ENCODE data around the gene ATRNL1. TPM values are rescaled to one million over a fixed set of nuclear protein-coding genes. Genes with fewer than 3 reads are reported as not detected.

ATRNL1 gene
- total and polyA plus RNA-seq, 2 of the 8 experiments (the other 6 are each of a cell fraction or from before 2014, with no cell fraction given), result 5.1 to 17.6 TPM

DNA sequence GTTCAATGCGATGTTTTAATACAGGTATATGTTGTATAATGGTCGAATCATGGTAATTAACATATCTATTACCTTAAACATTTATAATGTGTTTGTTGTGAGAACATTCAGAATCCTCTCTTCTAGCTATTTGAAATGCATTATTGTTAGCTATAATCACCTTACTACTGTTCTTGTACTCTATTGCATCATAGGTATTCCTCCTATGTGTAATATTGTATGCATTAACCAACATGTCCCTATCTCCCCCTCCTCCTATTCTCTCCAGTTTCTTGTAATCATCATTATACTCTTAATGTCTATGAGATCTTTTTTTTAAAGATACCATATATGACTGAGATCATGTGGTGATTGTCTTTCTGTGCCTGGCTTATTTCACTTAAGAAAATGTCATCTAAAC lies 235.2 kb downstream of the ATRNL1 start:
- H3K4ac ChIP-seq (replicated peaks; ENCODE audit: insufficient read length, low read depth, low read length), result no peak overlapping the region
- H3K18ac ChIP-seq (ENCODE audit: extremely low read depth, low read length), result no peak overlapping the region
- H3K56ac ChIP-seq (replicated peaks; ENCODE audit: insufficient read length, low read depth, low read length), result no peak overlapping the region
- H2AK5ac ChIP-seq (ENCODE audit: low read depth, low read length), result no peak overlapping the region
- no peak overlapping the region for H4K8ac ChIP-seq (ENCODE audit: extremely low read depth, insufficient read depth, low read length)
- H3K14ac ChIP-seq (ENCODE audit: insufficient read length), result no peak overlapping the region
- H4K5ac ChIP-seq (ENCODE audit: insufficient read length, low read depth, low read length), result no peak overlapping the region
- H2BK5ac ChIP-seq (ENCODE audit: low read depth, low read length), result no peak overlapping the region
- H3K79me2 ChIP-seq (ENCODE audit: control insufficient read depth in 1 of 2, insufficient read depth in 2 of 2, low read length in 2 of 2), result no peaks in the 10 kb centered on the region
- H3K23me2 ChIP-seq (ENCODE audit: low read depth, low read length), result no peaks in the 10 kb centered on the region
- no peak overlapping the region for H2BK20ac ChIP-seq (ENCODE audit: low read length)
- H3K4me1 ChIP-seq (replicated peaks in 1 of 4; ENCODE audit: control insufficient read depth in 3 of 4, insufficient read depth in 4 of 4, low read length in 3 of 4), result no peaks in the 10 kb centered on the region
- CTCF ChIA-PET (ENCODE audit: partially characterized antibody), result no interaction called here
- H3K27me3 ChIP-seq (replicated peaks in 1 of 4; ENCODE audit: control insufficient read depth in 3 of 4, extremely low read depth in 1 of 4, insufficient read depth in 3 of 4, low read length in 3 of 4), result no peaks in the 10 kb centered on the region
- no peak overlapping the region for H3K23ac ChIP-seq (ENCODE audit: insufficient read length)
- H3K79me1 ChIP-seq (ENCODE audit: low read depth, low read length), result no peaks in the 10 kb centered on the region
- no peaks in the 10 kb centered on the region for H4K20me1 ChIP-seq (replicated peaks in 1 of 2; ENCODE audit: control insufficient read depth in 1 of 2, insufficient read depth in 2 of 2, low read length in 2 of 2)
- H3K4me3 ChIP-seq (ENCODE audit: extremely low read depth in 1 of 4, insufficient read depth in 2 of 4, low read depth in 3 of 4, low read length in 4 of 4), result no peak overlapping the region
- no peak overlapping the region for H3K9ac ChIP-seq (replicated peaks in 1 of 4; ENCODE audit: extremely low read depth in 1 of 4, low read depth in 3 of 4, low read length in 3 of 4)
- H2BK120ac ChIP-seq (replicated peaks; ENCODE audit: low read depth, low read length), result no peak overlapping the region
- H3K4me2 ChIP-seq (ENCODE audit: insufficient read depth in 1 of 2, low read depth in 2 of 2, low read length in 2 of 2), result no peak overlapping the region
- POLR2A ChIA-PET (ENCODE audit: partially characterized antibody), result no interaction called here
- H4K91ac ChIP-seq (replicated peaks; ENCODE audit: insufficient read length, low read length), result no peak overlapping the region
- WGBS, 2 experiments (ENCODE audit: extremely low coverage in 1 of 2, insufficient coverage in 1 of 2, insufficient read length in 1 of 2, insufficient replicate concordance in 2 of 2, low coverage in 1 of 2, low lambda C conversion rate in 2 of 2, missing lambda C conversion rate in 1 of 2), result 96% methylated on average over 2 of the region's 2 CpGs; no CpG with 5 or more reads in 1 of the 2 experiments
- FAIRE-seq (no peak), DNase-seq (ENCODE audit: low read depth in 1 of 2, low spot score in 2 of 2) (no peak)
- H3K27ac ChIP-seq (ENCODE audit: low read depth, low read length), result no peak overlapping the region
- H2BK15ac ChIP-seq (ENCODE audit: low read length), result no peak overlapping the region
- no peak overlapping the region for H2AFZ ChIP-seq (ENCODE audit: low read length)
- H3K36me3 ChIP-seq (ENCODE audit: control insufficient read depth in 2 of 4, insufficient read depth in 4 of 4, low read length in 3 of 4), result no peaks in the 10 kb centered on the region
- H3K9me3 ChIP-seq (ENCODE audit: insufficient read depth in 2 of 2, low read depth in 1 of 2, low read length in 1 of 2), result no peaks in the 10 kb centered on the region
- H2BK12ac ChIP-seq (ENCODE audit: low read depth, low read length), result no peak overlapping the region
- TF ChIP-seq ASH2L (IDR thresholded peaks at IDR 0.05; ENCODE audit: low read length), result no peak
- TF ChIP-seq SRF (IDR thresholded peaks at IDR 0.05; ENCODE audit: low read depth, low read length), result no peak
- TF ChIP-seq POU5F1 (IDR thresholded peaks at IDR 0.05; ENCODE audit: low read depth, low read length), result no peak
- TF ChIP-seq, protein P1, sequence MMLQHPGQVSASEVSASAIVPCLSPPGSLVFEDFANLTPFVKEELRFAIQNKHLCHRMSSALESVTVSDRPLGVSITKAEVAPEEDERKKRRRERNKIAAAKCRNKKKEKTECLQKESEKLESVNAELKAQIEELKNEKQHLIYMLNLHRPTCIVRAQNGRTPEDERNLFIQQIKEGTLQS (IDR thresholded peaks at IDR 0.05; ENCODE audit: insufficient read depth, low read depth, low read length), result no peak
- TF ChIP-seq TCF12 (IDR thresholded peaks at IDR 0.05; ENCODE audit: low read depth, low read length), result no peak
- TF ChIP-seq SAP30 (IDR thresholded peaks at IDR 0.05; ENCODE audit: insufficient read depth, insufficient replicate concordance, low read length), result no peak
- TF ChIP-seq, protein P2, sequence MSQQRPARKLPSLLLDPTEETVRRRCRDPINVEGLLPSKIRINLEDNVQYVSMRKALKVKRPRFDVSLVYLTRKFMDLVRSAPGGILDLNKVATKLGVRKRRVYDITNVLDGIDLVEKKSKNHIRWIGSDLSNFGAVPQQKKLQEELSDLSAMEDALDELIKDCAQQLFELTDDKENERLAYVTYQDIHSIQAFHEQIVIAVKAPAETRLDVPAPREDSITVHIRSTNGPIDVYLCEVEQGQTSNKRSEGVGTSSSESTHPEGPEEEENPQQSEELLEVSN (IDR thresholded peaks at IDR 0.05), result no peak
- TF ChIP-seq KDM5A (IDR thresholded peaks at IDR 0.05; ENCODE audit: low read length), result no peak
- TF ChIP-seq SIX5 (IDR thresholded peaks at IDR 0.05; ENCODE audit: low read depth, low read length), result no peak
- TF ChIP-seq CBX5 (IDR thresholded peaks at IDR 0.05; ENCODE audit: low read depth, low read length), result no peak
- no peak for TF ChIP-seq CBX8 (IDR thresholded peaks at IDR 0.05; ENCODE audit: borderline replicate concordance, low read depth, low read length)
- no peak for TF ChIP-seq SIN3A (conservative IDR thresholded peaks at IDR 0.05 in 1 of 2, IDR thresholded peaks at IDR 0.05 in 1 of 2; ENCODE audit: low read depth in 1 of 2, low read length in 2 of 2)
- TF ChIP-seq SUZ12 (IDR thresholded peaks at IDR 0.05; ENCODE audit: low read length), result no peak
- TF ChIP-seq BACH1 (IDR thresholded peaks at IDR 0.05; ENCODE audit: low read length), result no peak

Data from H1 (cell line).